Panc1 (cell line): ENCODE results near the gene GPHN.

Experiments used
- CTCF ChIP-seq: fragments of 450-650 bp; IDR thresholded peaks from 2 replicates; pipeline ENCODE4 v1.5.1; 2017; ENCODE audit warnings: mild to moderate bottlenecking
- POLR2AphosphoS5 ChIP-seq: IDR thresholded peaks from 2 replicates; pipeline ENCODE4 v1.6.1; 2012; ENCODE audit warnings: mild to moderate bottlenecking, low read depth, low read length, moderate library complexity
- SIN3A ChIP-seq: IDR thresholded peaks from 2 replicates; pipeline ENCODE4 v1.6.1; 2012; ENCODE audit warnings: low read depth, mild to moderate bottlenecking, low read length, moderate library complexity, borderline replicate concordance; ENCODE audit not compliant: insufficient read depth
- TCF7L2 ChIP-seq: IDR thresholded peaks from 2 replicates; pipeline ENCODE4 v1.6.1; 2011; ENCODE audit warnings: mild to moderate bottlenecking, low read depth, low read length, inconsistent platforms
- TF ChIP-seq, protein P1 (sequence below), 2 experiments: IDR thresholded peaks; 2 replicates each; pipeline ENCODE4 v1.6.1; 2011 to 2012; ENCODE audit warnings: low read depth in 2 of 2, control low read depth in 1 of 2, low read length in 1 of 2, mild to moderate bottlenecking in 1 of 2, moderate library complexity in 1 of 2; ENCODE audit not compliant: insufficient read depth in 1 of 2

GRCh38 chr14:66959437-66960050 lies 451.6 kb downstream of the GPHN start:
- no peak for TF ChIP-seq POLR2AphosphoS5
- no peak for TF ChIP-seq CTCF
- TF ChIP-seq TCF7L2 = no peak
- TF ChIP-seq, protein P1, sequence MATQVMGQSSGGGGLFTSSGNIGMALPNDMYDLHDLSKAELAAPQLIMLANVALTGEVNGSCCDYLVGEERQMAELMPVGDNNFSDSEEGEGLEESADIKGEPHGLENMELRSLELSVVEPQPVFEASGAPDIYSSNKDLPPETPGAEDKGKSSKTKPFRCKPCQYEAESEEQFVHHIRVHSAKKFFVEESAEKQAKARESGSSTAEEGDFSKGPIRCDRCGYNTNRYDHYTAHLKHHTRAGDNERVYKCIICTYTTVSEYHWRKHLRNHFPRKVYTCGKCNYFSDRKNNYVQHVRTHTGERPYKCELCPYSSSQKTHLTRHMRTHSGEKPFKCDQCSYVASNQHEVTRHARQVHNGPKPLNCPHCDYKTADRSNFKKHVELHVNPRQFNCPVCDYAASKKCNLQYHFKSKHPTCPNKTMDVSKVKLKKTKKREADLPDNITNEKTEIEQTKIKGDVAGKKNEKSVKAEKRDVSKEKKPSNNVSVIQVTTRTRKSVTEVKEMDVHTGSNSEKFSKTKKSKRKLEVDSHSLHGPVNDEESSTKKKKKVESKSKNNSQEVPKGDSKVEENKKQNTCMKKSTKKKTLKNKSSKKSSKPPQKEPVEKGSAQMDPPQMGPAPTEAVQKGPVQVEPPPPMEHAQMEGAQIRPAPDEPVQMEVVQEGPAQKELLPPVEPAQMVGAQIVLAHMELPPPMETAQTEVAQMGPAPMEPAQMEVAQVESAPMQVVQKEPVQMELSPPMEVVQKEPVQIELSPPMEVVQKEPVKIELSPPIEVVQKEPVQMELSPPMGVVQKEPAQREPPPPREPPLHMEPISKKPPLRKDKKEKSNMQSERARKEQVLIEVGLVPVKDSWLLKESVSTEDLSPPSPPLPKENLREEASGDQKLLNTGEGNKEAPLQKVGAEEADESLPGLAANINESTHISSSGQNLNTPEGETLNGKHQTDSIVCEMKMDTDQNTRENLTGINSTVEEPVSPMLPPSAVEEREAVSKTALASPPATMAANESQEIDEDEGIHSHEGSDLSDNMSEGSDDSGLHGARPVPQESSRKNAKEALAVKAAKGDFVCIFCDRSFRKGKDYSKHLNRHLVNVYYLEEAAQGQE (IDR thresholded peaks at IDR 0.05; ENCODE audit: insufficient read depth in 1 of 2, low read depth in 2 of 2, low read length in 1 of 2) = no peak
- no peak for TF ChIP-seq SIN3A
